SHP77 (cell line): ENCODE measurements around the gene CORO6.

Experiments
- DNase-seq, 2 experiments: peaks; one replicate each; lab custom pipeline; 2025; lab: John Stamatoyannopoulos, UW

The CORO6 gene

DNA sequence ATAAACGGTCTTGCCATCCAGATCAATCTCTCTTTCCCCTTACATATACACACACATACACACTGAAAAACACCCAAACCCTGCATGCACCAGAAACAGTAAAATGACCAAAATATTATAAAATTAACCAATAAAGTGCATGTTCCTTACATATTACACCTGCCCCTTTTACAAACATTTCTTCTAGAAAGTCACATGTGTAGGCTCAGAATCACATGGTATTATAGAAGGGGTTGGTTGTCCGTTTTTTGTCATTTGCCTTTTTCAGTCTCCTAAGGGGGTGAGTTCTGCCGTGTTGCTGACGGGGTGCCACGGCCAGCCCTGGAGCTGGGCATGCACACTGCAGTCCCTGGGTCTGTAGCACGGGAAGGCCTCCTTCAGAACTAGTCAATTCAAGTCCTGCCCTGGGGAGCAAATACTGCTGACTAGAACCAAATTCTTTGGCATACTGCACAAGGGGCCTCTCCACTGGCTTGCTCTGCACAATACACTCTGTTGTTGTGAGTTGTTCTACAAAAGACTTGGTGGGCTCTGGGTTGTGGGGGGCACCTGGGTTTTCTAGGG lies 8.0 kb upstream of the CORO6 start:
- DNase-seq = no peak

DNA sequence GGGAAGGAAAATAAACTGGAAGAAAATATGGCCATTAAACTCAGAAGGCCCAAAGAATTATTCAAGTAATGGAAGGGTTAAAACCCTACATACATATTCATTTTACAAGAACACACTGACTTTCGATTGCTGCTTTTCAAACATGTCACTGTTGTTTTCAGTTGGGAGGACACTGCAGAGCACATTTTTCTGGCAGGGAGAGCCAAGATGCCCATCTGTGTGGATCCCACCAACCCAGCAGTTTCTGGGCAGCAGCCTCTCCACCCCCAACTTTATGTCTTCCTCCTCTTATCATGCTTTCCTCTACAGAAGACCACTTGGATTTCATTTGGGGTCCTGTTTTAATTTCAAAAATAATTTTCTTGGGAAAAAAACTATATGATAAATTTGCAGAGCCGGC lies 7.1 kb upstream of the CORO6 start:
- DNase-seq = no peak

DNA sequence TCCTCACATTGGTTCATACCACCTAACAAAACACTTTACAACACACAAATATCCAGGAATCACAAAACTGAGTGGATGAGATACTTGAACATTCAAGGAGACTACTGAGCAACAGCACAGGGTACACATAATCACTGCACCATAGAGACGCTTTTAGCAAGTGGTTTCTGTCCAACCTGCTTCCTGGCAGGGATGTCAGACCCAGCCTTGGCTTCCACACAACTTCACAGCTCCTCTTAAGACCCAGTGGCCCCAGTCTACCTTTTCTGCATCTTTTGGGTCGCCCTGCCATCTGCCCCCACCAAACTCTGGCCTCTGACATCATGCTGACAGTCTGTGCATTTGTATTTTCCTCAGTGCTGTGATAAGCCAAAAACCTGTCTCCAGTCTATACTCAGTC lies 5.9 kb upstream of the CORO6 start:
- DNase-seq = no peak

DNA sequence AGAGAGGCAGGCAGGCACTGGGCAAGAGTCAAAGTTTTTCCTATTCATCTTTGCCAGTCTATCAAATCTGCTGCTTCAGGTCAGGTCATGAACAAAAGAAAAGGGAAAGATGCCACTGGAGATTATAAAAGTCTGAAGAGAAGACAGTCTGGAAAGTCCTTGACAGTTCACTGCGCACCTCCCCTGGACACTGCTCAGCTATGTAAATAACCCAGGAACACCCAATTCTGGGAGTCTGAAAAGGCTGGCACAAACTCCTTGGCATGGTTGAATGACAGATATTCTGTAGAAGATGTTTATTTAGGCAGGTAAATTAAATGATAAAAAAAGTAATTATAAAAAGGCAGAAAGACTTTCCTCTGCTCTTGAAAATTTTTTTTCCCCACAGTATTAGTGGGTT lies 5.2 kb upstream of the CORO6 start:
- DNase-seq = no peak

DNA sequence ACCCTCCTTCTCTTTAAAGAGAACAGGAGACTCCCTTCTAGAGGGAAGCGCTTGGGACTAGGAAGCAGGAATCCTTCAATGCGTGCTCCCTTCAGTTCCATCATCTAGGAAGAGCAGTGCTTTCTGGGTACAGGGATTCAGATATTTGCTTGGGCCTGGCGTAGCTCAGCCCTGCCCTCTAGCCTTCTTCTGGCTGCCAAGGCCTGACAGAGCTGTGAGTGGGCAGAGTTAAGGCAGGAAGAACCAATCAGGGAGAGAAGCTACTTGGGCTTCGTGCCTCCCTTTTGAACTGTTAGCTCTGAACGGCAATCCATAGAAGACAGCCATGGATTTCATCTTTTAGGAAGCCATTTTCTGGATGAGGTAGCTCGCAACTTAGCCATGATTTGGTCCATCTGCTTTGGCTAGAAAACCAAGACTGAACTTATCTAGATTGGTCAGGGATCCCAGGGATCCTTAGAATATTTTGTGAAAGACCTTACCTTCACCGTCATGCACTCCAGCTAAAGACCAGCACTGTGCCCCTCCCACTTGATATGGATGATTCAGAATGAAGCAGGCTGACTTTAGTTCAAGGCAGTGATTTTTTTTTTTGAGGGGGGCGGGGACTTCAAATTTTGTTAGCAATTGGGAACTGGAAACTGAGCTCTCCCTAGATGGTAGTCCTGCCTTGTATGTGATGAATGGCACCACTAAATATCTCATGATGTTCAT lies 2.5 kb upstream of the CORO6 start:
- peak in 1 of 2 experiments; percentile 51 for DNase-seq

DNA sequence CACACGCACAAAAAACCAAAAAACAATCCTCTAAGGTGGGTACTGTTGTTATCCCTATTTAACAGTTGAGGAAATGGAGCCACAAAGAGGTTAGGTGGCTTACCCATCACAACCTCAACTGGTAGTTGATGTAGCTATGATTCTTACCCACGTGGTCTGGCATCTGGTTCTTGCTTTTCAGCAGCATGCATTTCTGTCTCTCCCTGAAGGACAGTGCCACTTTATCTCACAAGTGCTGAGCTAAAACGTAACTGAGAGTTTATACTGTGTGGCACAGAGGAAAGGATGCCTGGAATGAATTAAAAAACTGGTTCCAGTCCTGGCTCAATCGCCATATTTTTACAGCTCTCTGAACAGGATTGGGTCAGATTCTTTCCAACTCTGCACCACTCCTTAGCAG lies 1.9 kb upstream of the CORO6 start:
- DNase-seq = no peak

DNA sequence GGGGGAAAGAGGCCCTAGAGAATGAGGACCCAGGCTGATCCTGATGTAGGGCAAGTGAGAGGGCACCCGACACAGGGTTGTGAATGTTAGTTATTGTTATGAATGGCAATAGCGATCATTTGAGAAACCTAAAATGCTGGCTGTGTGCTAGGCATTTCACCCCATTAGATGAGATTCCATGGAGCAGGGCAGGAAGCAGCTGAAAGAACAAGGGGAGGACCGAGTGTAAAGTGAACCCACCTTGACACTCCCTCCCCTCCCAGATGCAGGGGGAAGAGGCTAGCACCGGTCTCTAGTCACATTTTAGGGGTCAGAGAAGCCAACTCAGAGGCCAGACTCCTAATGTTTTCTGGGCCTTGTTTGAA lies 553 bp upstream of the CORO6 start:
- DNase-seq = no peak

DNA sequence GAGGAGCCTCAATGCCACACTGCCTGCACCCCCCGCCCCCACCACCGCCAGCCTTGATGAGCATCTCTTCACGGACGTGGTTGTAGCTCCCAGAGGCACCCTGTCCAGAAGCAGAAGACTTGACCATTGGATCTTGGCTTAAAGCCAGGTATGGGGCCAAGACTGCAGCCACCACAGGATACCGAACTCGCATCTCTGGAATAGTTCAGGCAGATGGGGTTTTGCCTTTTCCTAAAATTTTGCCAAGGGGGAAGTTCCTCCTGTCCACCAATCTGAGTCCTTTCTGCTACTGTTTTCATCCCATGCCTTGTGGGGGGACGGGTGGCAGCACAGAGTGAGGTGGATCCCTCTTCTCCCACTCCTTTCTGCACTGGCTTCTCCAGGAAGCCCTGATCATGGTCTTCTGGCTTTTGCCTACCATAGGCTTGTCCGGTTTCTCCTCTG lies 939 bp downstream of the CORO6 start:
- DNase-seq = no peak

DNA sequence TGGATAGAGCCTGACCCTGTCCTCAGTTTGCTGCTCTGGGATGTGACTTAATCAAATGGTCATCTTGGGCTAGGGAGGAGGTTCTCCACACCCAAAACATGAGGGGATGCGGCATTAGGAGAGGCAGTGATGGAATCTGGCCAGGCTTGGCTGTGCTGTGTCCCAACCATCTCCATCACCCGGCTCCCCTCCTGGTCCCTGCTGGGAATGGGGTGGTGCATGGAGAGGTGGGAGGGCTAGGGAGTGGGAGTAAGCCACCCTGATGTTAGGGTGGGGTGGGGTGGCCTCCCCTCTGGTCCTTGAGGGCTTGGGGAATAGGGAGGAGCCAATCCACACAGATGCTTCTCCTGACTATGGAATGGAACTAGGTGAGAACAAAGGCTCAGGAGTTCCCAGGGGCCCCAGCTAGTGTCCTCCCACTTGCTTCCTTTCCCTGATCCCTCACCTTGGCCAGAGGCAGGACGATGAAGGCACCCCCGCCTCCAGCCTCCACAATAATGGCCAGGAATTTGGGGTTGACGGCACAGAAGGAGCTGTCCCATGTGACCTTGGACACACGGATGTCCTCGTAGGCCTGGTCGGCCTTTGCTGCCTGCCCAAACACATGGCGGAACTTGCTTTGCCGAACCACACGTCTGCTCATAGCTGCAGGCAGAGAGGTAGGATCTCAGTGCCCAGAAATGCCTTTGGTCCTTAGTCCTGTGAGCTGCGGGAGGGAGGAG lies 1.8 kb downstream of the CORO6 start:
- DNase-seq = no peak

DNA sequence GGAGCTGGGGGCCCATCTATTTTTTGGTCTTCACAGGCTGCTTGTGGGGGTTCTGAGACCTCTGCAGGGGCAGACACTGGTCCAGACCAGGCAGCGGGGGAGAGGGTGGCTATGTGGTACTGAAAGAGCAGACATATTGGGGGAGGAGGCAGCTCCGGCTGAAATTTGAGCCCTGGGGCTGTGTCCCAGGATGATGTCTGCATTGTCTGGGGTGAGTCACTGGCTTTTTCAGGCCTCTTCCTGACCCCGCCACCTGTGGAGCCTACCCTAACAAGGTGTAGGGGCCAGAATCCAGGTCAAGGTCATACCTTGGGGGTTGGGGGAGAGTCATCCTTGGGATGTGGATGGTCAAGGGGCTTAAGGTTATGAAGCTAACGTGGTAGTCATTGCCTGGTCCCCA lies 2.4 kb downstream of the CORO6 start:
- no peak for DNase-seq

DNA sequence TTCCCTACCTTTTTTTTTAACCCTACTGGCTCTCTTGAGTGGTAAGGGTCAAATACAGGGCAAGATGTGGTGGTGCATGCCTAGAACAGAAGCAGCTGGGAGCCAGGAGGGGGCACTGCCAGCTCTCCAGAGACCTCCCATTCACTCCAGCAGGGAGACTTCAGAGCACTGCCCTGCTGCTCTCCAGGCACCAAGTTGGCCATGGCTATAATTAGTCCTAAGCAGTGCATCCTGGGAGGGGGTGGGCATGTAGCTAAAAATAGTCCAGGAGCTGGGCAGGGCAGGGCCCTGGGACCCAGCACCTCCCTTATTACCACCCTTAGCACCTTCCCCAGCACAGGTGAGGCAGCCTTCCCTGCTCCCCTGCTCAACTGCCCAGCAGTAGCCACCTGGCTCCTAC lies 3.5 kb downstream of the CORO6 start:
- peak; percentile 21 to 44 for DNase-seq

DNA sequence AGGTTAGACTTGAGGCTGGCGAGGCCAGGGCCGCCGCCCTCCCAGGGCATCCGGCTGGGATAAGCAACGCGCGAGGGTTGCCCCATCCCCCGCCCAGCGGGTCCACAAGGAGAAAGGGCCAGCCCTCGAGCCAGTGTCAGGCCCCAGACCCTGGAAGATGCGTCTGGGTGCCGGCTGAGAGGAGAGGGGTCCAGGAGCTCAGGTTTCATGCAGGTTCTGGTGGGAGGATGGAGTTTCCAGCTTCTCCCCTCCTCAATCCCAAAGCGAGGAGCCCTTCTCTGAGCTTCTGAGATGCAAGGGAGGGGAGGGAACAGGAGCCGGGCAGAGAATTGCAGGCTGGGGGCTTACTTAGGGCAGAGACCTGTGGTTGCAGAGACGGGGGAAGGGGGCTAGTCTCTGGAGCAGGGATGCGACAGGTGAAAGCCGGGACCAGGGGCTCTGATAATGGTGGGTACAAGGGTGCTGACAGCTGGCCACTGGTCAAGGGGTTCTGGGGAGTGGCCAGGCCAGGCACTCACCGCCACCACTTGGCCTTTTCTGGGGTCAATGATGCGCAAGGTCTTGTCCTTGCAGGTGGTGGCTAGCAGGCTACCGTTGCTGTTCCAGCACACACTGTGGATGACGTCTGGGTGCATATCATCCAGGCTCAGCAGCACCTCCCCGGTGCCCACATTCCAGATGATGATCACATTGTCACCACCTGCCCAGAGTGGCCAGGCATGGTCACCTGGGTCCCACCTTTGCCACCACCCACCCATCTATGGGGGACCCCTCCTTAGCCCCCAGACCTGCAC lies 4.2 kb downstream of the CORO6 start:
- no peak for DNase-seq

DNA sequence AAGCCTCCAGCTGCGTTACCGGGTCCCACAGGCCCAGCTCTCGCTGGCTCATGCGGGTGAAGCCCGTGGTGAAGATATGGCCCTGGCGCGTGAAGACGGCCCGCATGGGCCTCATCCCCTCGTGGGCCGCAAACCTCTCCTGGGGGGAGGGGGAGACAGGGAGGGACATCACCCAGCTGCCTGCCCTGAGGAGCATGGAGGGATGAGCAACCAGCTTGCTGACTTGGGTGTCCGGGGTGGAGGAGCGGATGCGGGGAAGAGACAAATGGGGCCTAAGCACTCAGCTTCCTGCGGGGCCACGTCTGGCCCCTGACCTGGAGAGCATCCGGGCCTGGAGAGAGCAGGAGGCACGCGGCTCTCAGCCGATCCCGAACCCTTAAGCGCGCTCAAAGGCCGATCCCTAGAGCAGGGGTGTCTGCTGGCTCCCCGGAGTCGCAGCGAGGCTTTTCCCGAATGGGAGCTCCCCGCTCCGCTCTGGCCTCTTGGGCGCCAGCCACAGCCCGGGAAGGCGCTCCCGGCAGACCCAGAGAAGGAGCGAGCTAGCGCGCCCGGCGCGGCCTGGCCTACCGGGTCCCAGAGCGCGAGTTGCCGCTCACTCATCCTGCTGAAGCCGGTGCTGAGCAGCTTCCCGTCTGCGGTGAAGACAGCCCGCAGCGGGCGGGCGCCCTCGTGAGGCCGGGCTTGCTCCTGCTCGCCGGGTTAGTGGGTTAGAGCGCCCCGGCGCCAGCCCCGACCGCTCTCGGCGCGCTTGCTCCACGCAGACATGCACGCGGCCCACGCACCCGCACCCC lies 5.0 kb downstream of the CORO6 start:
- no peak for DNase-seq

DNA sequence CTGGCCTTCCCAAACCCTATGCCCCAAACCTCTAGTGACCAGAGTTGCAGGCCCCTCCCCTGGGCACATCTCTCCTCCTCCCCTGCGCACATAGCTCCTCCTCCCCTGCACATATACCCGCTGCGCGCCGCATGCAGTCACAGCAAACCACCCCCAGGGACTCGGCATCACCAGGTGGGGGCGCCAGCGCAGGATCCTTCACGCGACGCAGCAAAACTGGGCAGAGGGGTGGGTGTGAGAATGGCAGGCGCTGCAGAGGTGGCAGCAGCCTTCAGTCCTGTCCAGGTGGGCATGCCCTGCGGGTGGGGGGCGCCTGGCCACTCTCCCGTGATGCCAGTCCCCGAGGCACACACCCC lies 5.6 kb downstream of the CORO6 start:
- DNase-seq = peak; percentile 40 to 80

DNA sequence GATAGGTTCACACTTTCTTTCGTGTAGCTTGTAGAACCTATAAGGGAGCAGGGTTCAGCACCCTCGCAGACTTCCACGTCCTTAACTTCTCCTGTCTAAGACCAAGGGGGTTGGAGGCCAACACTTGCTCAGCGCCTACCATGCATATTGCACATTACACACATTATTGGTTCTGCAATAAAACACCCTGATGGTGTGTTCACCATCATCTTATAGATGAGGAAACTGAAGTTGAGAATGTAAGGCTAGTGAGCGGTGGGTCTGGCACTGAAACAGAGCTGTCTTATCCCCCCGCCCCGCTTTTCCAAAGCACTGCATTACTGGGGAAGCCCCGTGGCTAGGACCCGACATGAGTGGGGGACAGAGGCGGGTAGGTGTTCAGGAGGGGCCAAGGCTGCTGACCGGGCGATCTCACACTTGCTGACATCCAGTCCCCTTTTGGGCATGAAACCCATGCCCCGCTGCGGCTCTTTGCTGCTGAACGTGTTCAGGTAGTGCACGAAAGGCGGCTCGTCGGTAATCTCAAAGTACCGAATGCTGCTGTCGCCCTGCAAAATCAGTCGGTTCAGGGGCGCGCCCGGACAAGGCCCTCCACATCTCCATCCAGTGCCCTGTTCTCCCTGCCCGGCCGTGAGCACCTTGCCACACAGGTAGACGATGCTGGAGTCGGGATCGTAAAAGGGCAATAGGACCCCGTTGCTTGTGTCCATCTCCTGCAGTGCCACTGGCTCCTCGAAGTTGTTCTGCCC lies 6.2 kb downstream of the CORO6 start:
- no peak for DNase-seq

DNA sequence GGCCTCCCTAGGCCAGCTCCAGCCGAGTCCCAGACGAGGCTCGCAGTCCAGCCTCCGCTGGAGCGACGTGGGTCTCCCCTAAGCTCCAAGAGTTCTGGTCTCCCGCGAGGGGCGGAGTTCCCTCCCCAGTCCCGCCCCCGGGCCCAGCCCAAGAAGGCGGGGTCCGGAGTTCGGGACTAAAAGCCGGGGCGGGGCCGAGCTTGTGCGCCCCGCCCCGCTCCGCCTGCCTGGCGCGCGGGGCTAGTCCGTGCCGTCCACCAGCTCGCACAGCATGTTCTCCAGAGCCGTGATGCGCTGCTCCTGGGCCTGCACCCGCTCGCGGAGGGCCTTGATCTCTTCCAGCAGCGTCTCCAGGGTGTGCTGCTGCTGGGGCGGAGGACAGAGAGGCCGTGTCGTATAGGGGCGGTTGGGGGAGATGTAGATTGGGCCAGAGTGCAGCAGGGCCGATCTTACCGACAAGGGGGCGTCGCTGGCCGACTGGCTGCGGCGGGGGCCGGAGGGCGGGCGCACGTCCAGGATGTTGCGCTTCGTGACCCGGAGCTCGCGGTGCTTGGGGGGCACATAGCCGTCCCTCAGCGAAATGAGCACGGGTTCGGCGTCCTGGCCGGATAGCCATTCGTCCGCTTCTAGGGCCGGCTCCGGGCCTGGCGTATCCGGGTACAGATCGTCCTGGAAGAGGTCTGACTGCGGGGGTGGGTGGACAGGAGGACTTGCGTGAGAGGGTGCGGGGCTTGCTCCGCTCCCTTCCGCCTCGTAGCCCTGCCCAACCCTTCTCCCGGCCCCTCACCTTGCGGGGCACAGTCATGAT lies 7.0 kb downstream of the CORO6 start:
- DNase-seq = no peak

DNA sequence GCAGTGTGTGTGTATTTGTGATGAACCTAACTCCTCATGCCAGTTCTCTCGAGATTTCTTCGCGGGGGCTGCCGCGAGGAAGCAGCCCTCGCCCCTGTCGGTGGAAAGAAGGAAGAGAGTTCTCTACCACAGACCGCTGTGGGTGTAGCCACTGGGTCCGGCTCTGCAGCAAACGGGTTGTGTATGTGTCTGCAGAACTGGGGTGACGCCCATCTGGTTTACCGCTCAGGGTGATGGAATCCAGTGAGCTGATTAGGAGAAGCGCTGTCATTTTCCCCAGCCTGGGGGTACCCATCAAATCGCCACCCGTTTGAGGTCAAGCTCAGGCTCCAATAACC lies 7.7 kb downstream of the CORO6 start:
- DNase-seq = no peak

DNA sequence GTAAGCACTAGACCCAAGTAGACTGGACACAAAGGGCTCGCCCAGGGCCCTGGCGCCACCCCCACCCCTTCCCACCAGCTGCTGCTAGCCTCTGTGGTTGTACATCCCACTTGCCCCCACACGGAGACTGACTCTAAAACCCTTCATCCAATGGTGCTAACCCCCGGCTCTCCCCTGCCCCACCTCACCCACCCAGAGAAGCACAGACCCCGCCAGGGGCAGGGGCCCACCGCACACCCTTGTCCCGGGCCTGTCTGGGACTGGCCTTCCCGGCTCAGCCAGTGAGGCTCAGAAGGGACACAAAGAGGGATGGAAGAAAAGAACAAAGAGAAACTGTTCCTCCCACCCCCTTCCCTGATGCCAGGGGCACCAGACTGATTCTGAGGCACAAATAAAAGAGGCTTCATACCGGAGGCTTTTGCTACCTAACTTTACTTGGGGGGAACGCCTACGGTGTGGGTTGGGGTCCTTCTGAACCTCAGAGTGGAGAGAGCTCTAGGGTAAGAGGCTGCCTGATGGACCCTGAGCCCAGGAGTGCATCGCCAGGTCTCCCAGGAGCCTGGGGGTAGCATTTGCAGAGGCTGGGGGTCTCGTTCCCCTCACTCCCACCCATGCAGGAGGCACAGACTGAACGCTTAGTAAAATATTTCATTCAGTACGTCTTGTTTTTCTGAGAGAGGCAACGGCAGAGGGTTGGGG lies 8.2 kb downstream of the CORO6 start:
- no peak for DNase-seq

DNA sequence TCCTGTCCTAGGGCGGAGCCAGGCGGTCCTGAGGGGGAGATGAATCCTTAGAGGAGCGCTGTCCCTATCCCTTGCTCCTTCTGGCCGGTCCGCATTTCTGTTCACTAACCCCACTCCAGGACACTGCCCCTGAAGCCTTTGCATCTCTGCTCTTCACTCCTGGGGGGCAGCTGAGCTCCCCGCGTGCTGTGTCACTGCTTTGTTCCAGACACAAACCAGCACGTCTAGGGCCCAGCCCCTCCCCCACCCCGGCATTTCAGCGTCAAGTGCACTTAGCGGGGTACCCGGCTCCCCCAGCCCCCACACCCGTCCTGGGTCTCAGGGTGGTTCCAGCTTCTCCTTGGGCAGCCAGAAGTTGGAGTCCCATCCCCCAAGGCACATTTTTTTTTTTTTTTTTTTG lies 8.9 kb downstream of the CORO6 start:
- DNase-seq = no peak

DNA sequence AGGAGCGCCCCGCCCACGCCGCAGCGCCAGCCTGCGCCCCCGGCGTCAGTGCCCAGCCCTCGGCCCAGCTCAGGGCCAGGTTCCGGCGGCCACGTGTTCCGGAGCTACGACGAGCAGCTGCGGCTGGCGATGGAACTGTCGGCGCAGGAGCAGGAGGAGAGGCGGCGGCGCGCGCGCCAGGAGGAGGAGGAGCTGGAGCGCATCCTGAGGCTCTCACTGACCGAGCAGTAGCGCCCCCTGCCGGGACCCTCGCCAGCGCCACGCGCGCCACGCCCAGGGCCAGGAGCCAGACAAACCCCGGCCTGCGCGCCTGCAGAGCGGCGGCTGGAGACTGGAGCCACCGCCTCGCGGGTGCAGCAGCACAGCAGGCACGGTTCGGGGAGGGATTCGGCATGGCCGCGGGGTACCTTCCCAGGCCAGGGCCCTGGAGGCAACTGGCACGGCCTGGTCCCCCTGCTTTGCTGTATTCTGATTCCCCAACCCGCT lies 9.3 kb downstream of the CORO6 start:
- DNase-seq = no peak
